OCI-LY7 (cell line): ENCODE measurements around the gene PCK1.

ENCODE experiments used
- EZH2phosphoT487 ChIP-seq: fragments of 200-600 bp; sonication (generic); IDR thresholded peaks from 2 replicates; pipeline ENCODE4 v1.6.1; 2018; ENCODE audit warnings: low read depth, borderline replicate concordance, mild to moderate bottlenecking, mixed run types, antibody characterized with exemption, low read length, moderate library complexity, mixed read lengths
- TF ChIP-seq, protein P1 (sequence below): fragments of 200-600 bp; sonication (generic); conservative IDR thresholded peaks from 2 replicates; pipeline ENCODE4 v1.5.1; 2014; ENCODE audit warnings: mild to moderate bottlenecking, antibody characterized with exemption, low read length, moderate library complexity, mixed read lengths

DNA sequence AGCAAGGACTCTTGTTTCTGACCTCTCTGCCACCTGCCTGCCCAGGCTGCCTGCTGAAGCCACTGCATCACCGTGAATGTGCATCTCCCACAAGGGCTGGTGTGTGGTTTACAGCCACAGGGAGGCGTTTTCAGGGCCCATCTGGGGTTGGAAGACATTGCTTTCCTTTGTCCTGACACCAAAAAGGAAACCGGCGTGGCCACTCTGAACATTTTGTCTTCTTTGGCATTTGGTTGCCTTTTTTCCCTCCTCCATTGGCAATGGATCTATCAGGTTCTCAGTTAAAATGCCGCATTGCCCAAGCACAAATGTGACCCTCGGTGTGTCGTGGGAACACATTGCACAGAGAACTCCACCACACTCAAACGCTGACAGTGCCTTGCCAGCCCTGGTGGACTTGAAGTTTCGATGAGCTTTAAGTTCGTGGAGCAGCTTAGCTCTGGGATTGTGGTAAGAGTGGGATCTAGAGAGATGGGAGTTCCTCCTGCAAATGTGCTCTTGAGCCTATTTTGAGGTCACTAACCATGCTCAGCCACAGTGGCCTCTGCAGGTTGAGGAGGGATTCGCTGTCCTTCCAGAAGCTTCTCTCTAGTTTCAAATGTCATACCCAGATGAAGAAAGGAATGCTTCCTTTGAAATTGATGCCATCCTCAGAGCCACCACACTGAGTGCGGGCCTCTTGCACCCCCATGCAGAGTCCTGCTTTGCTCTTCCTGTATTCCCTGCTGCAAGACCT is 14.8 kb upstream of the PCK1 start:
- TF ChIP-seq, protein P1, sequence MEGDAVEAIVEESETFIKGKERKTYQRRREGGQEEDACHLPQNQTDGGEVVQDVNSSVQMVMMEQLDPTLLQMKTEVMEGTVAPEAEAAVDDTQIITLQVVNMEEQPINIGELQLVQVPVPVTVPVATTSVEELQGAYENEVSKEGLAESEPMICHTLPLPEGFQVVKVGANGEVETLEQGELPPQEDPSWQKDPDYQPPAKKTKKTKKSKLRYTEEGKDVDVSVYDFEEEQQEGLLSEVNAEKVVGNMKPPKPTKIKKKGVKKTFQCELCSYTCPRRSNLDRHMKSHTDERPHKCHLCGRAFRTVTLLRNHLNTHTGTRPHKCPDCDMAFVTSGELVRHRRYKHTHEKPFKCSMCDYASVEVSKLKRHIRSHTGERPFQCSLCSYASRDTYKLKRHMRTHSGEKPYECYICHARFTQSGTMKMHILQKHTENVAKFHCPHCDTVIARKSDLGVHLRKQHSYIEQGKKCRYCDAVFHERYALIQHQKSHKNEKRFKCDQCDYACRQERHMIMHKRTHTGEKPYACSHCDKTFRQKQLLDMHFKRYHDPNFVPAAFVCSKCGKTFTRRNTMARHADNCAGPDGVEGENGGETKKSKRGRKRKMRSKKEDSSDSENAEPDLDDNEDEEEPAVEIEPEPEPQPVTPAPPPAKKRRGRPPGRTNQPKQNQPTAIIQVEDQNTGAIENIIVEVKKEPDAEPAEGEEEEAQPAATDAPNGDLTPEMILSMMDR: no peak
- no peak for TF ChIP-seq EZH2phosphoT487
